Activated naive CD4-positive, alpha-beta T cell treated with anti-CD3 and anti-CD28 coated beads, Interleukin-2, amount 50 U/mL, for 24 hours (primary cell): ENCODE measurements around the gene DEAF1.

Experiments used
- H3K27ac Mint-ChIP-seq: one replicate; pipeline ENCODE4 v1.8.0; 2021; ENCODE audit warnings: mild to moderate bottlenecking, mixed read lengths
- H3K27me3 Mint-ChIP-seq: one replicate; pipeline ENCODE4 v1.8.0; 2021; ENCODE audit warnings: mixed read lengths
- H3K36me3 Mint-ChIP-seq: one replicate; pipeline ENCODE4 v1.8.0; 2021; ENCODE audit warnings: mixed read lengths
- H3K4me1 Mint-ChIP-seq: one replicate; pipeline ENCODE4 v1.8.0; 2021; ENCODE audit warnings: mixed read lengths
- H3K4me3 Mint-ChIP-seq: one replicate; pipeline ENCODE4 v1.8.0; 2021; ENCODE audit warnings: mild to moderate bottlenecking, mixed read lengths
- H3K9me3 Mint-ChIP-seq: one replicate; pipeline ENCODE4 v1.8.0; 2021; ENCODE audit warnings: mixed read lengths

DEAF1 gene

GRCh38 chr11:706957-707816 is 12.2 kb upstream of the DEAF1 start:
- Mint-ChIP-seq H3K36me3 (no peaks in the 10 kb centered on the region), H3K27me3 (no peaks in the 10 kb centered on the region), H3K4me3 (no peak overlapping the region), H3K9me3 (no peaks in the 10 kb centered on the region), H3K27ac (no peak overlapping the region), H3K4me1 (peaks cover 6% of the 10 kb centered on the region)

- Mint-ChIP-seq H3K27ac (no peak overlapping the region), H3K36me3 (no peaks in the 10 kb centered on the region), H3K4me1 (peaks cover 6% of the 10 kb centered on the region), H3K4me3 (no peak overlapping the region), H3K27me3 (no peaks in the 10 kb centered on the region), H3K9me3 (no peaks in the 10 kb centered on the region)
Measured at GRCh38 chr11:706439-706956, 11.5 kb upstream of the DEAF1 start.

GRCh38 chr11:705646-706438 is 10.8 kb upstream of the DEAF1 start, which contains the start of gene EPS8L2:
TSS of gene EPS8L2 (plus strand) at chr11:706231. CDS start at chr11:709408, 3,177 bp downstream.
- Mint-ChIP-seq H3K36me3 (no peaks in the 10 kb centered on the region), H3K27ac (no peak within 1 kb of the TSS), H3K27me3 (no peaks in the 10 kb centered on the region), H3K4me3 (no peak within 1 kb of the TSS), H3K4me1 (peaks cover under 1% of the 10 kb centered on the region), H3K9me3 (no peaks in the 10 kb centered on the region)

DNA sequence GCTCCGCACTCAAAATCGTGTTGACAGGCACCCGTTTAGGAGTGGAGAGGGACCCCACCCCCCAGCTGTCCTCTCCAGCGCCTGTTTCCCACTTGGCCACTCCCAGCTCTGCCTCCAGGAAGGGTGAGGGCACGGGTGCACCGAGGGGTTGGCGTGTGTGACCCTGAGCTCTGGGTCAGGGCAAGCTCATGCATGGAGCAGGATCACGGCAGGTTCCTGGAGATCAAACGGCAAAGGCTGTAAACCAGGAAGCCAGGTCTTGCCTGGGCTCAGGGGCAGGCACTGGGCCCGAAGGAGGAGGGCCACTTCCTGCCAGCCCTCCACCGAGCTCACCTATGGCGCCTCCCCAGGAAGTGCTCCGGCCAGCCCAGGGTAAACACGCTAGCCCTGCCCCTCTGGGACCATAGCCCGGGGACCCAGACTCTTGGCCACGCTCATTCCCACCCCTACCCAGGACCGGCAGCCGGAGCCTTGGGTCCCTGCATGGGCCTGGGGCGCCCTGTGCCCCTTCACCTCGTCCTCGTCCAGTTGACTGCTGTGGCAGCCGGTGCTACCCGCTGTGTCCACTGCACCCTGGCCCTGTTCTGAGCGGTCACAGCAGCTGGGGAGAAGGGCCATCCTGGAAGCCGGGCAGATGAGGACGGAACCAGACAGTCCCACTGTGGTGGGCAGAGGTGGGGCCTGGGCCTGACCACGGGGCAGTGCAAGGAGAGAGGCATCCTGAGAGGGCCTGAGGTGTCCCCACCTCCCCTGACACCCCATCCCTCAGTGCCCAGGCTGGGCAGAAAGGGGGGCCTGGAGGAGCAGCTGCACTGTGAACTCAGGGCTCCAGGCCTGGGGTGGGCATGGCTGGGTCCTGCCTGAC is 10.0 kb upstream of the DEAF1 start:
- no peak overlapping the region for H3K27ac Mint-ChIP-seq
- no peaks in the 10 kb centered on the region for H3K9me3 Mint-ChIP-seq
- no peaks in the 10 kb centered on the region for H3K36me3 Mint-ChIP-seq
- no peaks in the 10 kb centered on the region for H3K4me1 Mint-ChIP-seq
- no peak overlapping the region for H3K4me3 Mint-ChIP-seq
- H3K27me3 Mint-ChIP-seq: no peaks in the 10 kb centered on the region

GRCh38 chr11:704228-704674 is 9.2 kb upstream of the DEAF1 start:
- no peaks in the 10 kb centered on the region for H3K9me3 Mint-ChIP-seq
- no peak overlapping the region for H3K27ac Mint-ChIP-seq
- no peaks in the 10 kb centered on the region for H3K4me1 Mint-ChIP-seq
- H3K36me3 Mint-ChIP-seq: no peaks in the 10 kb centered on the region
- no peak overlapping the region for H3K4me3 Mint-ChIP-seq
- no peaks in the 10 kb centered on the region for H3K27me3 Mint-ChIP-seq

GRCh38 chr11:703506-703905 is 8.5 kb upstream of the DEAF1 start:
- no peaks in the 10 kb centered on the region for H3K27me3 Mint-ChIP-seq
- no peak overlapping the region for H3K4me3 Mint-ChIP-seq
- no peaks in the 10 kb centered on the region for H3K36me3 Mint-ChIP-seq
- H3K4me1 Mint-ChIP-seq: no peaks in the 10 kb centered on the region
- H3K9me3 Mint-ChIP-seq: no peaks in the 10 kb centered on the region
- no peak overlapping the region for H3K27ac Mint-ChIP-seq

DNA sequence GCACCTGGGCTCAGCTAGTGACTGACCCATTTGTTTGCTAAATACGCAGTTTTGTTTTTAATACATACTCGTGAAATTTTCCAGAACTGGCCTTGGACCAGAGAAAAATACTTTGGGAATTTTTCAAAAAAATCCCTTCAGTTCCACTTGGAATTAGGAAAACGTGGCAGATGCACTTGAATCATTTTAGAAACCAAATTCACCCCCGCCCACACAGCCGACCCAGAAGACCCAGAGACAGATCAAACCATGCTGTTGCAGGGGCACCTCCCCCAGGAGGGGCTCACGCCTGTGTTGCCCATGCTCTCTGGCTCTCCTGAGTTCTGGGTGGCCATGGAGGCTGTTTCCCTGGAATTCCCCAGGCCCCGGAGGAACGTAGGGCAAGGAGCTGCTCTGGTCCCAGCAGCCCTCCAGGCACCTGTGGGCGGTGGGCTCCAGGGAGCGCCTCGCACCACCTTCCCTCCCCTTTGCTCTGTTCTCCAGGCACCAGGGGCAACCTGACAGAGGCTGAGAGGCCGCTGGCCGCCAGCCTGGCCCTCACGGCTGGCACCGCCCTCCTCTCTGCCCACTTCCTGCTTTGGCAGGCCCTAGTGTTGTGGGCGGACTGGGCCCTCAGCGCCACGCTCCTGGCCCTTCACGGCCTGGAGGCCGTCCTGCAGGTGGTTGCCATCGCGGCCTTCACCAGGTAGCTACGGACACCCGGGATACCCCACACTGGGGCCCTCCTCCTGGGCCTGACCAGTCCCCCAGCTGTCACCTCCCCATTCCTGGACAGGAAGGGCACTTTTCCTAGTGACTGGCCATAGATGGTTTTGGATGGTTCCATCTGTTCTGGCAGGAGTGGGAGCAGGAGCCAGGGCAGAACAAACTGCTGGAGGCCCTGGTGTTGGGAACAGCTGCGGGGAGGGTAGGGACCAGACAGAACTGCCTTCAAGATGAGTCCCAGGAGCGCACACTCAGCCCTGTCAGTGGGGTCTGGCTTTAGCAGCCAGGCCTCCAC is 7.7 kb upstream of the DEAF1 start:
- Mint-ChIP-seq H3K27me3 (no peaks in the 10 kb centered on the region), H3K4me3 (no peak overlapping the region), H3K9me3 (no peaks in the 10 kb centered on the region), H3K4me1 (peaks cover 7% of the 10 kb centered on the region), H3K36me3 (no peaks in the 10 kb centered on the region), H3K27ac (no peak overlapping the region)

- no peak overlapping the region for H3K4me3 Mint-ChIP-seq
- H3K27me3 Mint-ChIP-seq: no peaks in the 10 kb centered on the region
Measured at GRCh38 chr11:701741-702461, 6.9 kb upstream of the DEAF1 start.

GRCh38 chr11:699753-700152 is 4.7 kb upstream of the DEAF1 start:
- H3K27ac Mint-ChIP-seq: no peak overlapping the region
- no peaks in the 10 kb centered on the region for H3K36me3 Mint-ChIP-seq
- H3K27me3 Mint-ChIP-seq: no peaks in the 10 kb centered on the region
- H3K9me3 Mint-ChIP-seq: no peaks in the 10 kb centered on the region
- H3K4me3 Mint-ChIP-seq: no peak overlapping the region
- H3K4me1 Mint-ChIP-seq: peaks cover 20% of the 10 kb centered on the region

More at GRCh38 chr11:701741-702461, 6.9 kb upstream of the DEAF1 start:
- Mint-ChIP-seq H3K4me1 (peaks cover 14% of the 10 kb centered on the region), H3K36me3 (no peaks in the 10 kb centered on the region), H3K9me3 (no peaks in the 10 kb centered on the region), H3K27ac (no peak overlapping the region)

DNA sequence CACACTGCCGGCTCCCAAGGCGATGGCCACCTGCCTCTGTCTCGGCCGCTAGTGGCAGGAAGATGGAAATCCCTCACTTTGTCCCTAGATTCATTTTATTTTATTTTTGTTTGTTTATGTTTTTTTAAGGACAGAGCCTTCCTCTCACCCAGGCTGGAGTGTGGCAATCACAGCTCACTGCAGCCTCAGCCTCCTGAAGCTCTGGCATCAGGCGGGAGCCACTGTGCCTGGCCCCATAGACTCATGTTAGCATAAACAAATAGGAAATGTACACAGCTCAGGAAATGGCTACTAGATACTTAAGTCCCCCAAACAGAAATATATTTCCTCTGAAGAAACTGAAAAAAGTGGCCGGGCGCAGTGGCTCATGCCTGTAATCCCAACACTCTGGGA is 4.1 kb upstream of the DEAF1 start:
- Mint-ChIP-seq H3K4me1 (peaks cover 20% of the 10 kb centered on the region), H3K4me3 (no peak overlapping the region), H3K27ac (no peak overlapping the region)

DNA sequence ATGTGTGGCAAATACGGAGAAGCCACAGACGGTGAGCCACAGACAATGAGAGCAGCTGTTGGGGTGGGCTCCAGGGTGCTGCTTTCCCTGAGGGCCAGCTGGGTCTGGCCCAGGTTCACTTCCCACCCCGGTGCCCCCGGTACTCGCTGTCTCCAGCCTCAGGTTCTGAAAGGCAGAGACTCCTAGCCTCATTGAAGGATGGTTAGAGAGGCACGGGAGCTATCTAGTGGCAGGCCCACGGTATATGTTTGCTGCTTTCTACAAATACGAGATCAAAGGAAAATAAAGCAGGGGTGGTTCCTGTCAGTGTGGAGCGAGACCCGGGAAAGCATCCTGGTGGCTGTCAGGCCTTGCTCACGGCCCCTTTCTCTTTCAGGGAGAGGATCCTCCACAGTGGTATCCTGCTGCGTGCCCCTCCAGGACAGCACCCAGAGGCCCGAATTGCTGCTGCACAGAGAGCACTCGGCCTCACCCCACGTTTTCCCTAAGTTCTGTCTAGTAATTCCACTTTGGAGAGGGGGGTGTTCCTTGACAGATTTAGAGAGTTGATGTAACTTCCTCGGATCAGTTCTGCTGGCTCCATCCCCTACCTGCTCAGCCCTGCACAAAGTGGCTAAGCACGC is 3.6 kb upstream of the DEAF1 start:
- H3K9me3 Mint-ChIP-seq: no peaks in the 10 kb centered on the region
- H3K4me3 Mint-ChIP-seq: no peak overlapping the region
- no peak overlapping the region for H3K27ac Mint-ChIP-seq
- H3K4me1 Mint-ChIP-seq: peaks cover 22% of the 10 kb centered on the region
- H3K36me3 Mint-ChIP-seq: no peaks in the 10 kb centered on the region
- no peaks in the 10 kb centered on the region for H3K27me3 Mint-ChIP-seq

More for the DNA sequence above, 4.1 kb upstream of the DEAF1 start:
- no peaks in the 10 kb centered on the region for H3K36me3 Mint-ChIP-seq
- no peaks in the 10 kb centered on the region for H3K9me3 Mint-ChIP-seq
- H3K27me3 Mint-ChIP-seq: no peaks in the 10 kb centered on the region

DNA sequence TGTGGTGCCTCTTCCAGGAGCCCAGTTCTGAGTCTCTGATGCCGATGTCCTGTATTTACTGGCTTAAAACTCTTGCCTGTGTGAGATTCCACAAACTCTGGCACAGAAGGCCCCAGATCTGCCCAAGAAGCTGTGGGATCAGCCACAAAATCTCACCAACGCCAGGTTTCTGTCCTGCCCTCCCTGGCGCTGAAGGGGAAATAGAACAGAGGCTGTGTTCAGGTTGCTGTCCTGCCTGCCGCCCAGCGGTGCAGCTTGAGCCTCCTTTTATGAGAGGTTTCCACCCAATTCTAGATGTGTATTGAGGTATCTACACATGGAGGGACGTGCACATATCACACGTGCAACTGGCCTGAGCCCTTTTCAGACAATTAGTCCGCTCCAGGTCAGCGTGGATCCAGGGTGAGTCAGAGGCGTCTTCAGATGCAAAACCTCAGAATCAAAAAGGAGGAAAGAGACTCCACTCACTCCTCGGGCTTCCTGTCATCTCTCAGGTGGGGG is 2.8 kb upstream of the DEAF1 start:
- Mint-ChIP-seq H3K4me3 (peak overlapping the region; percentile 53), H3K36me3 (no peaks in the 10 kb centered on the region), H3K27ac (no peak overlapping the region), H3K4me1 (peaks cover 30% of the 10 kb centered on the region), H3K9me3 (no peaks in the 10 kb centered on the region), H3K27me3 (no peaks in the 10 kb centered on the region)

DNA sequence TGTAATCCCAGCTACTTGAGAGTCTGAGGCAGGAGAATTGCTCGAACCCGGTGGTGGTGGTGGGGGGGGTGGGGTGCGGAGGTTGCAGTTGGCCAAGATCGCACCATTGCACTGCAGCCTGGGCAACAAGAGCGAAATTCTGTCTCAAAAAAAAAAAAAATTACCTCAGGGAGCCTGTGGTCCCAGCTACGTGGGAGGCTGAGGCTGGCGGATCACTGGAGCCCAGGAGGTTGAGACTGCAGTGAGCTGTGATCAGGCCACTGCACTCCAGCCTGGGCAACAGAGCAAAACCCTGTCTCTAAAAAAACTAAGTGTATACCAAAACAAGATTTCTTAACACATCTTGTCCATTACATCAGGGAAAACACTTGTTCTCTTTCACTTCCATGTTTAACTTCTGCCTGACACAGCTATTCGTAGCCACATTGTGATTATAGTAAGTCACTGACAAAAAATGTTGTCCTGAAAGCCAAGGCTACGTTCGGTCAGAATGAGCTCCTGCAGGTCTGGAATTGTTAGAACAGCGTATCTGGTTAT is 2.0 kb upstream of the DEAF1 start:
- no peaks in the 10 kb centered on the region for H3K9me3 Mint-ChIP-seq

More for the DNA sequence above, 2.0 kb upstream of the DEAF1 start:
- Mint-ChIP-seq H3K27ac (peak overlapping the region; percentile 81), H3K4me3 (peak overlapping the region; percentile 53), H3K27me3 (no peaks in the 10 kb centered on the region), H3K4me1 (peaks cover 35% of the 10 kb centered on the region), H3K36me3 (no peaks in the 10 kb centered on the region)
